ENCODE measurements around the gene ADGRD2. TPM values are rescaled to one million over a fixed set of nuclear protein-coding genes. Genes with fewer than 3 reads are reported as not detected.
A peak's percentile ranks its signal among the peaks of the same experiment; 100 is the strongest.

ADGRD2 gene
- total RNA-seq, 1 experiment from 2014 or later: 1.5 TPM

DNA sequence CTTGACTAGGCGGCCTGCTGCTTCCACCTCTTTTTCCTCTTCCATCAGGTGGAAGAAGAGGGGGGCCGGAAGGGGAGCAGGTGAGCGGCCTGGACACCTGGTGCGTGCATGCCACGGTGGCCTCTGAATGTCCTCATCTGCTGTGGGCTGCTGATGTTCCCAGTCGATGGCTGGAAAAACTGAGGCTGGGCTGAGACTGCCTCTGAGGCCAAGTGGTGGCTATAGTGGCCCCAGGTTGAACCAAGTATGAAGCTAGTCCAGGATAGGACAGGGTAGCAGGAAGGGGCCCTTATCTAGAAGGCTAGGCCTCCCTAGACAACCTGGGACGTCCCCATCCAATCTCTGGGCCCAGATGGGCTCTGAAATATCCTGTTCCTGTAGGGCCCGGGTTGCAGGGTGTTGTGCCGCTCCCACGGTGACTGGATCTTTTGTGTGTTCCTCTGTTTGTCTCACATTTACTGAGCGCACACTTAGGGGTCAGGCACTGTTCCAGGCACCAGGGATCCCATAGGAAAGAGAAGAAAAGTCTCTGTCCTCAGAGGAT is 57.7 kb downstream of the ADGRD2 start:
- H3K79me1 ChIP-seq (ENCODE audit: insufficient read depth, low read depth, low read length, poor library complexity, severe bottlenecking): no peaks in the 10 kb centered on the region
- no peak overlapping the region for H4K91ac ChIP-seq (ENCODE audit: insufficient read length, low read depth, low read length)
- no peak overlapping the region for H3K18ac ChIP-seq (ENCODE audit: insufficient read length, low read depth, low read length)
- no peak overlapping the region for H2BK12ac ChIP-seq (ENCODE audit: insufficient read length, low read depth, low read length)
- H4K5ac ChIP-seq (ENCODE audit: insufficient read length, low read depth, low read length): no peak overlapping the region
- Mint-ChIP-seq H3K27ac (no peak overlapping the region), H3K9me3 (peaks cover 0 to 8% of the 10 kb centered on the region in 2 experiments; a peak in 3 of 5 replicates), H3K4me1 (peaks cover 9 to 34% of the 10 kb centered on the region in 2 experiments), H3K27me3 (ENCODE audit: low read depth) (peaks cover 35% of the 10 kb centered on the region), H3K36me3 (ENCODE audit: insufficient read depth in 1 of 3, low read depth in 3 of 3) (peaks cover 0 to 2% (median 0%) of the 10 kb centered on the region in 3 experiments; a peak in 1 of 7 replicates), H3K4me3 (no peak overlapping the region)
- no CpG with 5 or more reads among the region's 11 CpGs for WGBS (ENCODE audit: extremely low coverage, insufficient read length, low lambda C conversion rate)
- H3K4me2 ChIP-seq (ENCODE audit: insufficient read depth, insufficient read length, low read length): no peak overlapping the region
- no peak overlapping the region for H2AFZ ChIP-seq (ENCODE audit: low read length)
- H3K9ac ChIP-seq (ENCODE audit: extremely low read depth, insufficient read length, low read length): no peak overlapping the region
- H3T11ph ChIP-seq (ENCODE audit: low read length): no peak overlapping the region
- H3K56ac ChIP-seq (ENCODE audit: insufficient read length, low read depth, low read length): no peak overlapping the region
- no peaks in the 10 kb centered on the region for H3K9me3 ChIP-seq (ENCODE audit: control insufficient read depth, low read depth, low read length)
- peaks cover 6% of the 10 kb centered on the region for H3K23me2 ChIP-seq (ENCODE audit: insufficient read length, low read depth, low read length, poor library complexity, severe bottlenecking)
- no peak overlapping the region for H3K4ac ChIP-seq (ENCODE audit: low read depth, low read length)
- no peak overlapping the region for H3K23ac ChIP-seq (ENCODE audit: insufficient read length, low read depth, low read length)
- no peaks in the 10 kb centered on the region for H4K20me1 ChIP-seq (ENCODE audit: control insufficient read depth, insufficient read depth, insufficient read length)
- H2AK5ac ChIP-seq (ENCODE audit: insufficient read length, low read length): no peak overlapping the region
- H2BK5ac ChIP-seq (ENCODE audit: insufficient read length, low read length): no peak overlapping the region
- peaks cover 4% of the 10 kb centered on the region; the same call in 1 of the 2 replicates for H3K4me1 ChIP-seq (ENCODE audit: insufficient read depth, low read length)
- no peak overlapping the region for H2BK20ac ChIP-seq (ENCODE audit: low read depth, low read length, poor library complexity, severe bottlenecking)
- no peak overlapping the region for H2BK120ac ChIP-seq (ENCODE audit: low read depth, low read length, poor library complexity, severe bottlenecking)
- DNase-seq: peak; percentile 25
- H2BK15ac ChIP-seq (ENCODE audit: low read depth, low read length): no peak overlapping the region
- peaks cover 21% of the 10 kb centered on the region for H3K27me3 ChIP-seq (ENCODE audit: insufficient read depth, low read length)
- H3K79me2 ChIP-seq (ENCODE audit: insufficient read depth, low read length): no peaks in the 10 kb centered on the region
- H3K14ac ChIP-seq (ENCODE audit: insufficient read depth, low read length): no peak overlapping the region
- H4K8ac ChIP-seq (replicated peaks; ENCODE audit: insufficient read length, low read depth, low read length): no peak overlapping the region
- H3K27ac ChIP-seq (ENCODE audit: insufficient read length, low read depth, low read length): no peak overlapping the region
- TF ChIP-seq, protein P1, sequence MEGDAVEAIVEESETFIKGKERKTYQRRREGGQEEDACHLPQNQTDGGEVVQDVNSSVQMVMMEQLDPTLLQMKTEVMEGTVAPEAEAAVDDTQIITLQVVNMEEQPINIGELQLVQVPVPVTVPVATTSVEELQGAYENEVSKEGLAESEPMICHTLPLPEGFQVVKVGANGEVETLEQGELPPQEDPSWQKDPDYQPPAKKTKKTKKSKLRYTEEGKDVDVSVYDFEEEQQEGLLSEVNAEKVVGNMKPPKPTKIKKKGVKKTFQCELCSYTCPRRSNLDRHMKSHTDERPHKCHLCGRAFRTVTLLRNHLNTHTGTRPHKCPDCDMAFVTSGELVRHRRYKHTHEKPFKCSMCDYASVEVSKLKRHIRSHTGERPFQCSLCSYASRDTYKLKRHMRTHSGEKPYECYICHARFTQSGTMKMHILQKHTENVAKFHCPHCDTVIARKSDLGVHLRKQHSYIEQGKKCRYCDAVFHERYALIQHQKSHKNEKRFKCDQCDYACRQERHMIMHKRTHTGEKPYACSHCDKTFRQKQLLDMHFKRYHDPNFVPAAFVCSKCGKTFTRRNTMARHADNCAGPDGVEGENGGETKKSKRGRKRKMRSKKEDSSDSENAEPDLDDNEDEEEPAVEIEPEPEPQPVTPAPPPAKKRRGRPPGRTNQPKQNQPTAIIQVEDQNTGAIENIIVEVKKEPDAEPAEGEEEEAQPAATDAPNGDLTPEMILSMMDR (conservative IDR thresholded peaks at IDR 0.05): no peak

Measured in H9 (cell line).